NB4 (cell line): Measurements from ENCODE around the gene SCAF1.

Experiments
- DNase-seq: peaks from one replicate; pipeline ENCODE4 v3.0.0; 2010; ENCODE audit warnings: low read depth
- H3K4me3 ChIP-seq: one replicate; pipeline ENCODE4 v1.5.1; 2011; ENCODE audit warnings: mild to moderate bottlenecking, low read depth, low read length, moderate library complexity
- MYC ChIP-seq: IDR thresholded peaks from 2 replicates; pipeline ENCODE4 v1.6.1; 2011; ENCODE audit warnings: low read depth, low read length
- POLR2A ChIP-seq: IDR thresholded peaks from 2 replicates; pipeline ENCODE4 v1.6.1; 2011; ENCODE audit warnings: mild to moderate bottlenecking; ENCODE audit not compliant: insufficient read length; ENCODE audit errors: extremely low read depth
- TF ChIP-seq, protein P1 (sequence below): IDR thresholded peaks from one replicate; pipeline ENCODE4 v1.5.1; 2012; ENCODE audit warnings: low read depth, low read length
- TF ChIP-seq, protein P2 (sequence below): IDR thresholded peaks from 2 replicates; pipeline ENCODE4 v1.6.1; 2011; ENCODE audit warnings: low read depth, low read length

The SCAF1 gene

DNA sequence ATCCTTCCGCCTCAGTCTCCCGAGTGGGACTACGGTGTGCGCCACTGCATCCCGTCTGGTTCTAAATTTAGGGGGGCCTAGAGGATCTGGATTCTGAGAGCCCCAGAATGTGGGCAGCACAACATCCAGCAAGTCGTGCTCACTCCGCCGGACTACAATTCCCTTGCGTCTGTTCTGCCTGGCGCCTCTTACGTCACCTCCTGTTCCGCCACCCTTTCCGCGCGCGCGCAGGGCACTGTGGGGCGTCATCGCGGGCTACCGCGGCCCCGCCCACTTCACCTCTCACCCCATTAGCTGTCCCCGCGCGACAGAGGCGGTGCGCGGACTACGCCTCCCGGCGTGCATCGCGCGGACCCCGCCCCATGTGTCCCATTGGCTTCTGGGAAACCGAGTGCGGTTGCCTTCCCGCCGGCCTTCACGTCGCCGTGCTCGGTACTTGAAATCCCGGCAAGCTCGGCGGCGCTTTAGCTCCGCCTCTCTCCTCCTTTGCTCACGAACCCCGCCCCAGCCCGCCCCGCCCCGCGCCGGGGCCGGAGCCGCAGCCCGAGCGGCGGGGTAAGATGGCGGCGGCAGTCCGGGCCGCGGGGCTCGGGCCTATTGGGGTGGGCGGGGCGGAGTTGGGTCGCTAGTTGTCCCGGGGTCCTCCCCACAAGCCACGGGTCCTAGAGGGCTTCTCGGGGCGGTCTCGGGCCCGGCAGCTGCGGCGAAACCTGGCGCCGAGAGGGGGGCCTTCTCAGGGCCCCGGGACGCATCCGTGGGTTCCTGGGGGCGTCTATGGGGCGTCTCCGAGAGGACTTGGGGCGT is at the start of gene SCAF1:
Gene SCAF1 (plus strand): TSS at position 522 of the 804 bp plus-strand sequence. CDS start 2,818 bp downstream, outside the sequence.
- TF ChIP-seq, protein P1, sequence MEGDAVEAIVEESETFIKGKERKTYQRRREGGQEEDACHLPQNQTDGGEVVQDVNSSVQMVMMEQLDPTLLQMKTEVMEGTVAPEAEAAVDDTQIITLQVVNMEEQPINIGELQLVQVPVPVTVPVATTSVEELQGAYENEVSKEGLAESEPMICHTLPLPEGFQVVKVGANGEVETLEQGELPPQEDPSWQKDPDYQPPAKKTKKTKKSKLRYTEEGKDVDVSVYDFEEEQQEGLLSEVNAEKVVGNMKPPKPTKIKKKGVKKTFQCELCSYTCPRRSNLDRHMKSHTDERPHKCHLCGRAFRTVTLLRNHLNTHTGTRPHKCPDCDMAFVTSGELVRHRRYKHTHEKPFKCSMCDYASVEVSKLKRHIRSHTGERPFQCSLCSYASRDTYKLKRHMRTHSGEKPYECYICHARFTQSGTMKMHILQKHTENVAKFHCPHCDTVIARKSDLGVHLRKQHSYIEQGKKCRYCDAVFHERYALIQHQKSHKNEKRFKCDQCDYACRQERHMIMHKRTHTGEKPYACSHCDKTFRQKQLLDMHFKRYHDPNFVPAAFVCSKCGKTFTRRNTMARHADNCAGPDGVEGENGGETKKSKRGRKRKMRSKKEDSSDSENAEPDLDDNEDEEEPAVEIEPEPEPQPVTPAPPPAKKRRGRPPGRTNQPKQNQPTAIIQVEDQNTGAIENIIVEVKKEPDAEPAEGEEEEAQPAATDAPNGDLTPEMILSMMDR: no peak
- TF ChIP-seq, protein P2, sequence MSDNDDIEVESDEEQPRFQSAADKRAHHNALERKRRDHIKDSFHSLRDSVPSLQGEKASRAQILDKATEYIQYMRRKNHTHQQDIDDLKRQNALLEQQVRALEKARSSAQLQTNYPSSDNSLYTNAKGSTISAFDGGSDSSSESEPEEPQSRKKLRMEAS: peak; percentile 76
- TF ChIP-seq POLR2A: peak; percentile 61
- peak; percentile 87 for TF ChIP-seq MYC
- H3K4me3 ChIP-seq: peak within 1 kb of the TSS; percentile 99
- DNase-seq: peak; percentile 99

- DNase-seq: peak; percentile 70
Observed at GRCh38 chr19:49592486-49593232, 49.4 kb upstream of the SCAF1 start.

DNA sequence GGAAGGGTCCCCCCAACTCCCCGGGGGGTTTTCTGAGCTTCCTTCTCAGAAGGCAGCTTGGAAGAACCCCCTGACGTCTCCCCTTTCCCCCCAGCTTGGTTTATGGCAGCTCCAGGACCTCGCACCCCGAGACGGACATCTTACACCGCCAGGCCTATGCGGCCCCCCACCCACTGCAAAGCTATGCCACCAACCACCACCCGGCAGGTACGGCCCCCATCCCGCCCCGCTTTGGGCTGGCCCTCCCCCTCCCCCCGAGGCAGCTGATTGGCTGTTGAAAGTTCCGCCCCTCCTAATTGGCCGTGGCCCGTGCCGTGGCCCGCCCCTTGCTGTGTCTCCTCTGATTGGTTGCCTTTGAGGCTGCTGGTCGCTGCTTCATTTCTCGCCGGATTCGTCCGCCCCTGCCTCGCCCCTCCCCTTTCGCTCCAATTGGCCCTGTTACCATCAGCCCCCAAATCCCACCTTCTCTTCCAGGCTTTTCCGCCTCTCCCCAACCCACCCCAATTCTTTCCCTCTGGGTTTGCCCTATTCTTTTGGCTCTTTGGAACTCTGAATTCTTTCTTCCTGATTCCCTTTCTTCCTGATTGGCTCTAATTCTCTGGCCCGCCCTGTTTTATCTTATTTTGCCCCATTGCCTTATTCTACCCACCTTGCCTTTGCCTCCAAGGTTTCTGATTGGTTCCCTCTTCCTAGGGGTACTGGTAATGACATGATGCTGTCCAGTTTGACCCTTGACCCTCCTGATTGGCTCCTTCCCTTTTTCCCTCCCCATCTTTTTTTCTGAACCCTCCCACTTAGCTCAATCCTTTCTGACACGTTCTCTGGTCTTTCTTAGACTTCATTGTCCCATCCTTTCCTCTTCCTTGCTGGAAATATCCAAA is 48.5 kb upstream of the SCAF1 start:
- peak overlapping the region; percentile 85 for H3K4me3 ChIP-seq
- no peak for TF ChIP-seq POLR2A
- TF ChIP-seq, protein P1: no peak
- DNase-seq: peak; percentile 95

More at GRCh38 chr19:49592486-49593232, 49.4 kb upstream of the SCAF1 start:
- H3K4me3 ChIP-seq: peak overlapping the region; percentile 85
- no peak for TF ChIP-seq MYC
- TF ChIP-seq POLR2A: no peak

GRCh38 chr19:49594157-49594992 is 47.6 kb upstream of the SCAF1 start:
- no peak for DNase-seq
- peak overlapping the region; percentile 50 for H3K4me3 ChIP-seq
- TF ChIP-seq, protein P2: no peak
- TF ChIP-seq, protein P1: no peak
- TF ChIP-seq MYC (no peak), POLR2A (no peak)

GRCh38 chr19:49594993-49595818 is 46.8 kb upstream of the SCAF1 start:
- TF ChIP-seq MYC (no peak), POLR2A (no peak)
- TF ChIP-seq, protein P2: no peak
- TF ChIP-seq, protein P1: no peak
- H3K4me3 ChIP-seq: no peak overlapping the region

More at GRCh38 chr19:49594993-49595818, 46.8 kb upstream of the SCAF1 start:
- no peak for DNase-seq
